Panc1 (cell line): ENCODE data around the gene TAS1R2. TPM values are rescaled to one million over a fixed set of nuclear protein-coding genes. Genes with fewer than 3 reads are reported as not detected.

Experiments used
- ATAC-seq: fragments of 200-7000 bp; cut with Tn5 transposase; 2 replicates; pipeline ENCODE4 v1.9.1; 2020; ENCODE audit warnings: mild to moderate bottlenecking, moderate library complexity
- BruUV-seq: library from RNA; stranded (reverse); fragments of 400-500 nt; replicated peaks from 2 replicates; lab custom pipeline; 2021; lab: Mats Ljungman, UMichigan
- CTCF ChIA-PET: fragments of 300-600 bp; sonication (Branson Sonifier 250); formaldehyde crosslinking; loops from one replicate; lab custom pipeline; 2022; ENCODE audit warnings: antibody characterized with exemption; lab: Charles Lee
- POLR2A ChIA-PET: fragments of 300-600 bp; sonication (Branson Sonifier 250); formaldehyde crosslinking; loops from one replicate; lab custom pipeline; 2022; ENCODE audit warnings: antibody characterized with exemption; lab: Charles Lee
- DNase-seq: peaks from one replicate; pipeline ENCODE4 v3.0.0-alpha.2; 2010; ENCODE audit warnings: low read depth, low spot score
- H3K27ac ChIP-seq: 2 replicates; pipeline ENCODE4 v1.5.1; 2011; ENCODE audit warnings: mild to moderate bottlenecking, low read length, inconsistent platforms
- H3K27me3 ChIP-seq: fragments of 200-500 bp; sonication (Bioruptor generic); 2 replicates; pipeline ENCODE4 v1.6.0; 2014; ENCODE audit warnings: low read length, inconsistent platforms; ENCODE audit not compliant: control insufficient read depth, insufficient read depth
- H3K36me3 ChIP-seq: fragments of 200-500 bp; sonication (Bioruptor generic); 2 replicates; pipeline ENCODE4 v1.5.1; 2014; ENCODE audit warnings: inconsistent platforms, mild to moderate bottlenecking, low read length, moderate library complexity; ENCODE audit not compliant: control insufficient read depth, insufficient read depth
- H3K4me1 ChIP-seq: 2 replicates; pipeline ENCODE4 v1.5.1; 2011; ENCODE audit warnings: inconsistent platforms, mild to moderate bottlenecking, low read length, moderate library complexity; ENCODE audit not compliant: control insufficient read depth, insufficient read depth
- H3K4me3 ChIP-seq, 2 experiments: 2 replicates each; pipeline ENCODE4 v1.5.1; 2011 to 2012; ENCODE audit warnings: low read depth in 2 of 2, low read length in 2 of 2, mild to moderate bottlenecking in 2 of 2, inconsistent platforms in 1 of 2, moderate library complexity in 1 of 2
- H3K9me3 ChIP-seq: fragments of 200-500 bp; sonication (Bioruptor generic); 2 replicates; pipeline ENCODE4 v1.5.1; 2014; ENCODE audit warnings: low read depth, mild to moderate bottlenecking, inconsistent platforms, low read length, moderate library complexity; ENCODE audit not compliant: control insufficient read depth, insufficient read depth
- CTCF ChIP-seq: fragments of 450-650 bp; IDR thresholded peaks from 2 replicates; pipeline ENCODE4 v1.5.1; 2017; ENCODE audit warnings: mild to moderate bottlenecking
- POLR2AphosphoS5 ChIP-seq: IDR thresholded peaks from 2 replicates; pipeline ENCODE4 v1.6.1; 2012; ENCODE audit warnings: mild to moderate bottlenecking, low read depth, low read length, moderate library complexity
- REST ChIP-seq, 2 experiments: IDR thresholded peaks; 2 replicates each; pipeline ENCODE4 v1.6.1; 2011 to 2012; ENCODE audit warnings: low read depth in 2 of 2, control low read depth in 1 of 2, low read length in 1 of 2, mild to moderate bottlenecking in 1 of 2, moderate library complexity in 1 of 2; ENCODE audit not compliant: insufficient read depth in 1 of 2
- SIN3A ChIP-seq: IDR thresholded peaks from 2 replicates; pipeline ENCODE4 v1.6.1; 2012; ENCODE audit warnings: low read depth, mild to moderate bottlenecking, low read length, moderate library complexity, borderline replicate concordance; ENCODE audit not compliant: insufficient read depth
- TCF7L2 ChIP-seq: IDR thresholded peaks from 2 replicates; pipeline ENCODE4 v1.6.1; 2011; ENCODE audit warnings: mild to moderate bottlenecking, low read depth, low read length, inconsistent platforms
- in situ Hi-C: cut with HindIII; loops from 2 replicates; pipeline ENCODE4 v1.10.0; 2016; ENCODE audit warnings: low sequenced_read_pairs, low pct_unique_long_range_greater_than_20kb
- intact Hi-C: fragments of 100-400 bp; cut with micrococcal nuclease; formaldehyde crosslinking; loops from one replicate; pipeline ENCODE4 v1.10.0; 2022; ENCODE audit not compliant: unreplicated experiment
- total RNA-seq: library from RNA; stranded (reverse); gene quantifications from one replicate; pipeline ENCODE4 v1.2.1, GENCODE V29; 2021; ENCODE audit not compliant: unreplicated experiment

The TAS1R2 gene
- total RNA-seq, 1 experiment from 2014 or later: not detected

- in situ Hi-C loops: no loop called here
- intact Hi-C loops: loop anchor here (10.0 kb wide), 1 partner anchor 188 kb away; no protein-coding TSS in a partner anchor
- Histone ChIP-seq H3K27ac (peak overlapping the region; percentile 75), H3K27me3 (no peaks in the 10 kb centered on the region), H3K4me1 (peaks cover 34% of the 10 kb centered on the region), H3K4me3 (no peak overlapping the region), H3K36me3 (peaks cover 5% of the 10 kb centered on the region), H3K9me3 (no peaks in the 10 kb centered on the region)
- ATAC-seq (peak; percentile 24; the same call in 1 of the 2 replicates), DNase-seq (no peak)
- no TSS peak for BruUV-seq
- TF ChIP-seq POLR2AphosphoS5: no peak
- peak; percentile 97 for TF ChIP-seq CTCF
- TF ChIP-seq SIN3A: no peak
- POLR2A ChIA-PET: interaction anchor here (0.6 kb wide), 1 partner anchor 111 kb away, joined by 4 read pairs; no protein-coding TSS in a partner anchor
- CTCF ChIA-PET: interaction anchor here (0.6 to 1.1 kb wide), 8 partner anchors 9 to 358 kb away, joined by 3 to 9 read pairs (median 4); no protein-coding TSS in a partner anchor
These were observed 47.8 kb upstream of the TAS1R2 start for GRCh38 chr1:18907021-18907916.

GRCh38 chr1:18903291-18903756 lies 43.9 kb upstream of the TAS1R2 start:
- TF ChIP-seq REST (IDR thresholded peaks at IDR 0.05; ENCODE audit: insufficient read depth in 1 of 2, low read depth in 2 of 2, low read length in 1 of 2) (no peak), TCF7L2 (no peak), SIN3A (no peak), CTCF (no peak), POLR2AphosphoS5 (no peak)
- peaks cover 7% of the 10 kb centered on the region; the same call in 1 of the 2 replicates for H3K36me3 ChIP-seq
- no TSS peak for BruUV-seq
- ChIA-PET POLR2A (no interaction called here), CTCF (interaction anchor here (1.5 kb wide), 1 partner anchor 10 kb away, joined by 7 read pairs; no protein-coding TSS in a partner anchor)
- no peaks in the 10 kb centered on the region for H3K27me3 ChIP-seq
- peaks cover 43% of the 10 kb centered on the region for H3K4me1 ChIP-seq
- in situ Hi-C loops (no loop called here), intact Hi-C loops (loop anchor here (10.0 kb wide), 1 partner anchor 191 kb away; no protein-coding TSS in a partner anchor)
- H3K9me3 ChIP-seq: no peaks in the 10 kb centered on the region
- H3K27ac ChIP-seq: peak overlapping the region; percentile 95
- ATAC-seq (no peak), DNase-seq (no peak)
- H3K4me3 ChIP-seq: peak overlapping the region; percentile 81 to 93
